ENCODE data around the gene GAREM1.

DNA sequence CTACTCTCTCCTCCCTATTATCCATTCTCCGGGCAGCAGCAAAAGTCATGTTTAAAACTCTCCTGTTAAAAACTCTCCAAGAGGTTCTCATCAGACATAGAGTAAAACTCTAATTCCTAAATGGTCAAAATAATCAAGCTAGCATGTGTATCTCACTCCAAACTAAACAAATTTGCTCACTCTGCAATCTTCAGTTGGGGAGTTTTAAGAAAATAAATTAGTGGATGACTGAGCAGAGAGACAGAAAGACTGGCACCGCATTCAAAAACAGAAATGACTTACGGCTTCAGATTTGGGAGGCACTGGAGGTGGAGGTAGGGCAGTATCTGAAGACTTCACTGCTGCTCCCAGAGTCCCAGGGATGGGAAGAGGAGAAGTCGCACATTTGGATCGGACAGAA is 183.9 kb downstream of the GAREM1 start:
- TF ChIP-seq, protein P1, sequence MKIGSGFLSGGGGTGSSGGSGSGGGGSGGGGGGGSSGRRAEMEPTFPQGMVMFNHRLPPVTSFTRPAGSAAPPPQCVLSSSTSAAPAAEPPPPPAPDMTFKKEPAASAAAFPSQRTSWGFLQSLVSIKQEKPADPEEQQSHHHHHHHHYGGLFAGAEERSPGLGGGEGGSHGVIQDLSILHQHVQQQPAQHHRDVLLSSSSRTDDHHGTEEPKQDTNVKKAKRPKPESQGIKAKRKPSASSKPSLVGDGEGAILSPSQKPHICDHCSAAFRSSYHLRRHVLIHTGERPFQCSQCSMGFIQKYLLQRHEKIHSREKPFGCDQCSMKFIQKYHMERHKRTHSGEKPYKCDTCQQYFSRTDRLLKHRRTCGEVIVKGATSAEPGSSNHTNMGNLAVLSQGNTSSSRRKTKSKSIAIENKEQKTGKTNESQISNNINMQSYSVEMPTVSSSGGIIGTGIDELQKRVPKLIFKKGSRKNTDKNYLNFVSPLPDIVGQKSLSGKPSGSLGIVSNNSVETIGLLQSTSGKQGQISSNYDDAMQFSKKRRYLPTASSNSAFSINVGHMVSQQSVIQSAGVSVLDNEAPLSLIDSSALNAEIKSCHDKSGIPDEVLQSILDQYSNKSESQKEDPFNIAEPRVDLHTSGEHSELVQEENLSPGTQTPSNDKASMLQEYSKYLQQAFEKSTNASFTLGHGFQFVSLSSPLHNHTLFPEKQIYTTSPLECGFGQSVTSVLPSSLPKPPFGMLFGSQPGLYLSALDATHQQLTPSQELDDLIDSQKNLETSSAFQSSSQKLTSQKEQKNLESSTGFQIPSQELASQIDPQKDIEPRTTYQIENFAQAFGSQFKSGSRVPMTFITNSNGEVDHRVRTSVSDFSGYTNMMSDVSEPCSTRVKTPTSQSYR (CRISPR knock-in tag; IDR thresholded peaks at IDR 0.05) = no peak
- no peak for TF ChIP-seq ZBTB21 (CRISPR knock-in tag; IDR thresholded peaks at IDR 0.05; ENCODE audit: borderline replicate concordance)
- TF ChIP-seq JUN (CRISPR knock-in tag; IDR thresholded peaks at IDR 0.05) = no peak
- TF ChIP-seq, protein P2, sequence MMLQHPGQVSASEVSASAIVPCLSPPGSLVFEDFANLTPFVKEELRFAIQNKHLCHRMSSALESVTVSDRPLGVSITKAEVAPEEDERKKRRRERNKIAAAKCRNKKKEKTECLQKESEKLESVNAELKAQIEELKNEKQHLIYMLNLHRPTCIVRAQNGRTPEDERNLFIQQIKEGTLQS (CRISPR knock-in tag; conservative IDR thresholded peaks at IDR 0.05) = no peak
- TF ChIP-seq, protein P3, sequence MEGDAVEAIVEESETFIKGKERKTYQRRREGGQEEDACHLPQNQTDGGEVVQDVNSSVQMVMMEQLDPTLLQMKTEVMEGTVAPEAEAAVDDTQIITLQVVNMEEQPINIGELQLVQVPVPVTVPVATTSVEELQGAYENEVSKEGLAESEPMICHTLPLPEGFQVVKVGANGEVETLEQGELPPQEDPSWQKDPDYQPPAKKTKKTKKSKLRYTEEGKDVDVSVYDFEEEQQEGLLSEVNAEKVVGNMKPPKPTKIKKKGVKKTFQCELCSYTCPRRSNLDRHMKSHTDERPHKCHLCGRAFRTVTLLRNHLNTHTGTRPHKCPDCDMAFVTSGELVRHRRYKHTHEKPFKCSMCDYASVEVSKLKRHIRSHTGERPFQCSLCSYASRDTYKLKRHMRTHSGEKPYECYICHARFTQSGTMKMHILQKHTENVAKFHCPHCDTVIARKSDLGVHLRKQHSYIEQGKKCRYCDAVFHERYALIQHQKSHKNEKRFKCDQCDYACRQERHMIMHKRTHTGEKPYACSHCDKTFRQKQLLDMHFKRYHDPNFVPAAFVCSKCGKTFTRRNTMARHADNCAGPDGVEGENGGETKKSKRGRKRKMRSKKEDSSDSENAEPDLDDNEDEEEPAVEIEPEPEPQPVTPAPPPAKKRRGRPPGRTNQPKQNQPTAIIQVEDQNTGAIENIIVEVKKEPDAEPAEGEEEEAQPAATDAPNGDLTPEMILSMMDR (IDR thresholded peaks at IDR 0.05) = no peak
- TF ChIP-seq ZNF232 (CRISPR knock-in tag; IDR thresholded peaks at IDR 0.05) = no peak
- no peak for TF ChIP-seq TEAD4 (CRISPR knock-in tag; IDR thresholded peaks at IDR 0.05)
- no peak for TF ChIP-seq SMAD4 (CRISPR knock-in tag; IDR thresholded peaks at IDR 0.05)
- TF ChIP-seq, protein P4, sequence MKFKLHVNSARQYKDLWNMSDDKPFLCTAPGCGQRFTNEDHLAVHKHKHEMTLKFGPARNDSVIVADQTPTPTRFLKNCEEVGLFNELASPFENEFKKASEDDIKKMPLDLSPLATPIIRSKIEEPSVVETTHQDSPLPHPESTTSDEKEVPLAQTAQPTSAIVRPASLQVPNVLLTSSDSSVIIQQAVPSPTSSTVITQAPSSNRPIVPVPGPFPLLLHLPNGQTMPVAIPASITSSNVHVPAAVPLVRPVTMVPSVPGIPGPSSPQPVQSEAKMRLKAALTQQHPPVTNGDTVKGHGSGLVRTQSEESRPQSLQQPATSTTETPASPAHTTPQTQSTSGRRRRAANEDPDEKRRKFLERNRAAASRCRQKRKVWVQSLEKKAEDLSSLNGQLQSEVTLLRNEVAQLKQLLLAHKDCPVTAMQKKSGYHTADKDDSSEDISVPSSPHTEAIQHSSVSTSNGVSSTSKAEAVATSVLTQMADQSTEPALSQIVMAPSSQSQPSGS (CRISPR knock-in tag; IDR thresholded peaks at IDR 0.05; ENCODE audit: borderline replicate concordance, low read depth) = no peak
- TF ChIP-seq, protein P5, sequence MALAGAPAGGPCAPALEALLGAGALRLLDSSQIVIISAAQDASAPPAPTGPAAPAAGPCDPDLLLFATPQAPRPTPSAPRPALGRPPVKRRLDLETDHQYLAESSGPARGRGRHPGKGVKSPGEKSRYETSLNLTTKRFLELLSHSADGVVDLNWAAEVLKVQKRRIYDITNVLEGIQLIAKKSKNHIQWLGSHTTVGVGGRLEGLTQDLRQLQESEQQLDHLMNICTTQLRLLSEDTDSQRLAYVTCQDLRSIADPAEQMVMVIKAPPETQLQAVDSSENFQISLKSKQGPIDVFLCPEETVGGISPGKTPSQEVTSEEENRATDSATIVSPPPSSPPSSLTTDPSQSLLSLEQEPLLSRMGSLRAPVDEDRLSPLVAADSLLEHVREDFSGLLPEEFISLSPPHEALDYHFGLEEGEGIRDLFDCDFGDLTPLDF (CRISPR knock-in tag; IDR thresholded peaks at IDR 0.05) = no peak
- no peak for TF ChIP-seq SMAD3 (CRISPR knock-in tag; IDR thresholded peaks at IDR 0.05; ENCODE audit: borderline replicate concordance)
